ENCODE data around the gene EIF4G3. TPM values are rescaled to one million over a fixed set of nuclear protein-coding genes. Genes with fewer than 3 reads are reported as not detected.

EIF4G3 gene
- total RNA-seq, 4 donors from 2014 or later, result 28.3 to 55.5 (median 35.5) TPM

DNA sequence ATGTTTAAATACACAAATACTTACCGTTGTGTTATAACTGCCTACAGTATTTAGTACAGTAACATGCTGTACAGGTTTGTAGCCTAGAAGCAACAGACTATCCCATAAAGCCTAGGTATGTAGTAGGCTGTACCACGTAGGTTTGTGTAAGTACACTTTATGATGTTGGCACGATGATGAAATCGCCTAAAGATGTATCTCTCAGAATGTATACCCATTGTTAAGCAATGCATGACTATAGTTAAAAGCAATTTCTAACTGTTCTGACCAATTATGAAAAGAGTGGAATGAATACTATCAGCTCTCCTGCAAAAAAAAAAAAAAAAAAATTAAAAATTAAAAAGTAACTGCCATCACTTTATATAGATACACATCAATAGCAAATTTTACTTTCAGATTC is 401.0 kb downstream of the EIF4G3 start:
- Histone ChIP-seq H3K27me3 (no peaks in the 10 kb centered on the region), H3K27ac (no peak overlapping the region), H3K36me3 (peaks cover 15 to 93% (median 32%) of the 10 kb centered on the region in 3 donors), H3K9me3 (no peaks in the 10 kb centered on the region), H3K4me3 (no peak overlapping the region), H3K4me1 (peaks cover 0 to 31% (median 5%) of the 10 kb centered on the region in 3 donors)
- WGBS, 2 donors, result 82 to 91% methylated on average over 4 of the region's 4 CpGs
- no peak for TF ChIP-seq CTCF (IDR thresholded peaks at IDR 0.05)
- TF ChIP-seq POLR2A (IDR thresholded peaks at IDR 0.05), result no peak
- intact Hi-C loops (cut with DNase I), result no loop called here
- no peak for DNase-seq

- intact Hi-C loops (cut with DNase I), result no loop called here
Measured at GRCh38 chr1:20771780-20772179, 404.9 kb downstream of the EIF4G3 start.

GRCh38 chr1:20770314-20771087 is 406.2 kb downstream of the EIF4G3 start:
- Histone ChIP-seq H3K27ac (no peak overlapping the region), H3K36me3 (peaks cover 16 to 100% (median 74%) of the 10 kb centered on the region in 3 donors), H3K9me3 (no peaks in the 10 kb centered on the region), H3K4me1 (no peaks in the 10 kb centered on the region), H3K27me3 (no peaks in the 10 kb centered on the region), H3K4me3 (no peak overlapping the region)
- intact Hi-C loops (cut with DNase I), result no loop called here
- DNase-seq, result no peak
- TF ChIP-seq CTCF (IDR thresholded peaks at IDR 0.05) (no peak), POLR2A (IDR thresholded peaks at IDR 0.05) (no peak)
- WGBS, 2 donors, result 84 to 90% methylated on average over 5 to 6 of the region's 6 CpGs

More at GRCh38 chr1:20771780-20772179, 404.9 kb downstream of the EIF4G3 start:
- H3K9me3 ChIP-seq, result no peaks in the 10 kb centered on the region
- TF ChIP-seq CTCF (IDR thresholded peaks at IDR 0.05) (no peak), POLR2A (IDR thresholded peaks at IDR 0.05) (no peak)
- H3K4me1 ChIP-seq, result peaks cover 0 to 9% (median 5%) of the 10 kb centered on the region in 3 donors
- DNase-seq, result no peak
- H3K27ac ChIP-seq, result no peak overlapping the region
- peaks cover 16 to 100% (median 63%) of the 10 kb centered on the region in 3 donors for H3K36me3 ChIP-seq
- no peak overlapping the region for H3K4me3 ChIP-seq
- WGBS, 2 donors, result 81 to 85% methylated on average over 3 of the region's 3 CpGs
- no peaks in the 10 kb centered on the region for H3K27me3 ChIP-seq

GRCh38 chr1:20767271-20767670 is 409.4 kb downstream of the EIF4G3 start:
- Histone ChIP-seq H3K9me3 (no peaks in the 10 kb centered on the region), H3K4me3 (no peak overlapping the region), H3K27ac (no peak overlapping the region), H3K4me1 (no peaks in the 10 kb centered on the region), H3K36me3 (peaks cover 9 to 100% (median 73%) of the 10 kb centered on the region in 3 donors), H3K27me3 (no peaks in the 10 kb centered on the region)
- TF ChIP-seq POLR2A (IDR thresholded peaks at IDR 0.05), result no peak
- TF ChIP-seq CTCF (IDR thresholded peaks at IDR 0.05), result no peak
- intact Hi-C loops (cut with DNase I), result no loop called here
- DNase-seq, result no peak

GRCh38 chr1:20763417-20763816 is 413.3 kb downstream of the EIF4G3 start:
- H3K27me3 ChIP-seq, result no peaks in the 10 kb centered on the region
- H3K27ac ChIP-seq, result no peak overlapping the region
- H3K9me3 ChIP-seq, result no peaks in the 10 kb centered on the region
- WGBS, 2 donors, result 96 to 98% methylated on average over 3 of the region's 3 CpGs
- peaks cover 21 to 100% (median 70%) of the 10 kb centered on the region in 3 donors for H3K36me3 ChIP-seq
- intact Hi-C loops (cut with DNase I), result no loop called here
- DNase-seq, result no peak
- H3K4me3 ChIP-seq, result no peak overlapping the region
- TF ChIP-seq POLR2A (IDR thresholded peaks at IDR 0.05), result no peak
- no peak for TF ChIP-seq CTCF (IDR thresholded peaks at IDR 0.05)
- H3K4me1 ChIP-seq, result no peaks in the 10 kb centered on the region

Measured in esophagus squamous epithelium (tissue), 5 donors.